Vagina (tissue), 2 donors: ENCODE data around the gene PNMA8A.

ENCODE experiments used
- POLR2AphosphoS5 ChIP-seq, 2 donors: sonication (generic); formaldehyde crosslinking; IDR thresholded peaks; one replicate each; pipeline ENCODE4 v1.9.0; 2017; ENCODE audit warnings: antibody characterized with exemption in 2 of 2, mild to moderate bottlenecking in 2 of 2, low read depth in 1 of 2; ENCODE audit not compliant: insufficient read depth in 1 of 2
- TF ChIP-seq, protein P1 (sequence below), 3 experiments: fragments of 450-650 bp in 2 of 3; fragments of 200-600 bp in 1 of 3; sonication (generic) in 1 of 3; IDR thresholded peaks; one replicate each; pipeline ENCODE4 v1.5.1; 2017 to 2019; ENCODE audit warnings: antibody characterized with exemption in 3 of 3, mild to moderate bottlenecking in 2 of 3, moderate library complexity in 2 of 3

GRCh38 chr19:46517471-46517870, 46.1 kb upstream of the PNMA8A start:
- TF ChIP-seq, protein P1, sequence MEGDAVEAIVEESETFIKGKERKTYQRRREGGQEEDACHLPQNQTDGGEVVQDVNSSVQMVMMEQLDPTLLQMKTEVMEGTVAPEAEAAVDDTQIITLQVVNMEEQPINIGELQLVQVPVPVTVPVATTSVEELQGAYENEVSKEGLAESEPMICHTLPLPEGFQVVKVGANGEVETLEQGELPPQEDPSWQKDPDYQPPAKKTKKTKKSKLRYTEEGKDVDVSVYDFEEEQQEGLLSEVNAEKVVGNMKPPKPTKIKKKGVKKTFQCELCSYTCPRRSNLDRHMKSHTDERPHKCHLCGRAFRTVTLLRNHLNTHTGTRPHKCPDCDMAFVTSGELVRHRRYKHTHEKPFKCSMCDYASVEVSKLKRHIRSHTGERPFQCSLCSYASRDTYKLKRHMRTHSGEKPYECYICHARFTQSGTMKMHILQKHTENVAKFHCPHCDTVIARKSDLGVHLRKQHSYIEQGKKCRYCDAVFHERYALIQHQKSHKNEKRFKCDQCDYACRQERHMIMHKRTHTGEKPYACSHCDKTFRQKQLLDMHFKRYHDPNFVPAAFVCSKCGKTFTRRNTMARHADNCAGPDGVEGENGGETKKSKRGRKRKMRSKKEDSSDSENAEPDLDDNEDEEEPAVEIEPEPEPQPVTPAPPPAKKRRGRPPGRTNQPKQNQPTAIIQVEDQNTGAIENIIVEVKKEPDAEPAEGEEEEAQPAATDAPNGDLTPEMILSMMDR (IDR thresholded peaks at IDR 0.05), result no peak
- no peak for TF ChIP-seq POLR2AphosphoS5 (IDR thresholded peaks at IDR 0.05; ENCODE audit: insufficient read depth in 1 of 2, low read depth in 1 of 2)
